Peyer's patch (tissue), 4 donors: ENCODE measurements around the gene ZNF566.

Source experiments
- POLR2A ChIP-seq, 2 donors: fragments of 450-650 bp; IDR thresholded peaks; one replicate each; pipeline ENCODE4 v1.5.1; 2017; ENCODE audit warnings: antibody characterized with exemption in 2 of 2, mild to moderate bottlenecking in 2 of 2, moderate library complexity in 2 of 2
- TF ChIP-seq, protein P1 (sequence below), 6 experiments: fragments of 450-650 bp in 4 of 6; fragments of 200-600 bp in 2 of 6; sonication (generic) in 1 of 6; IDR thresholded peaks; one replicate each; pipeline ENCODE4 v1.5.1; 2017 to 2019; ENCODE audit warnings: antibody characterized with exemption in 6 of 6, mild to moderate bottlenecking in 3 of 6, moderate library complexity in 1 of 6

DNA sequence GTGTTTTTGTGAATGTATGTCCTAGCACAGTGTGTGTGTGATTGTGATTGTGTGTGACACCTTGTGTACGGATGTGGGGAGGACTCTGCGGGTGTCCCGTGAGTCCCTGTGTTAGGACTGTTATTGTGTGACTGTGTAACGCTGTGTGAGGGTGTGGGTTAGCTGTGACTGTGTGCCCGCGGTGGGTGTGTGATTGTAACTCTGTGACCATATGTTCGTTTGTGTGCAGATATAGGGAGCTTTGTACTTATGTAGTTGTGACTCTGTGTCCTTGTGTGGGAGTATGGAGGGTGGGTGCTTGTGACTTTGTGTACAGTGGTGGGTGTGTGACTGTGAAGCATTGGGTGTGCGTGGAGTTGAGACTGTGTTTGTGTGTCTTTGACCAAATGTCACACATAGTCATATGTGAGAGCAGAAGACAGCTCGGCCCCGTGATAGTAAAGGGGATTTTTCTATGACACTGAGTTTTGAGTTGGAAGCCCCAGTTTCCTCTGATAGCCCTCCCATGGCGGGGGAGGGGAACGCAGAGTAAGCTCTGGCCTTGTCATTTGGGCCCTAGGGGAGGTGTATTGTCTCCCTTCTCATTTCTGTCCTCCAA lies 39.7 kb upstream of the ZNF566 start:
- TF ChIP-seq POLR2A (IDR thresholded peaks at IDR 0.05), result no peak
- TF ChIP-seq, protein P1, sequence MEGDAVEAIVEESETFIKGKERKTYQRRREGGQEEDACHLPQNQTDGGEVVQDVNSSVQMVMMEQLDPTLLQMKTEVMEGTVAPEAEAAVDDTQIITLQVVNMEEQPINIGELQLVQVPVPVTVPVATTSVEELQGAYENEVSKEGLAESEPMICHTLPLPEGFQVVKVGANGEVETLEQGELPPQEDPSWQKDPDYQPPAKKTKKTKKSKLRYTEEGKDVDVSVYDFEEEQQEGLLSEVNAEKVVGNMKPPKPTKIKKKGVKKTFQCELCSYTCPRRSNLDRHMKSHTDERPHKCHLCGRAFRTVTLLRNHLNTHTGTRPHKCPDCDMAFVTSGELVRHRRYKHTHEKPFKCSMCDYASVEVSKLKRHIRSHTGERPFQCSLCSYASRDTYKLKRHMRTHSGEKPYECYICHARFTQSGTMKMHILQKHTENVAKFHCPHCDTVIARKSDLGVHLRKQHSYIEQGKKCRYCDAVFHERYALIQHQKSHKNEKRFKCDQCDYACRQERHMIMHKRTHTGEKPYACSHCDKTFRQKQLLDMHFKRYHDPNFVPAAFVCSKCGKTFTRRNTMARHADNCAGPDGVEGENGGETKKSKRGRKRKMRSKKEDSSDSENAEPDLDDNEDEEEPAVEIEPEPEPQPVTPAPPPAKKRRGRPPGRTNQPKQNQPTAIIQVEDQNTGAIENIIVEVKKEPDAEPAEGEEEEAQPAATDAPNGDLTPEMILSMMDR (IDR thresholded peaks at IDR 0.05), result no peak
